HG03175 (cell line): Measurements from ENCODE around the gene COL5A2.

Experiments
- ATAC-seq: cut with Tn5 transposase; IDR thresholded peaks from one replicate; pipeline ENCODE4 v1.9.1; 2021; ENCODE audit warnings: mild to moderate bottlenecking, moderate library complexity; ENCODE audit not compliant: unreplicated experiment

The COL5A2 gene

DNA sequence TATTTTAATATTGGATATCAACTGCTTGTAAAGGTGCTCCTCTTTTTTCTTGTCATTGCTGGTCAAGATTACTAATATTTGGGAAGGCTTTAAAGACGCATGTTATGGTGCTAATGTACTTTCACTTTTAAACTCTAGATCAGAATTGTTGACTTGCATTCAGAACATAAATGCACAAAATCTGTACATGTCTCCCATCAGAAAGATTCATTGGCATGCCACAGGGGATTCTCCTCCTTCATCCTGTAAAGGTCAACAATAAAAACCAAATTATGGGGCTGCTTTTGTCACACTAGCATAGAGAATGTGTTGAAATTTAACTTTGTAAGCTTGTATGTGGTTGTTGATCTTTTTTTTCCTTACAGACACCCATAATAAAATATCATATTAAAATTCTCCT lies 167.2 kb downstream of the COL5A2 start:
- no peak for ATAC-seq

DNA sequence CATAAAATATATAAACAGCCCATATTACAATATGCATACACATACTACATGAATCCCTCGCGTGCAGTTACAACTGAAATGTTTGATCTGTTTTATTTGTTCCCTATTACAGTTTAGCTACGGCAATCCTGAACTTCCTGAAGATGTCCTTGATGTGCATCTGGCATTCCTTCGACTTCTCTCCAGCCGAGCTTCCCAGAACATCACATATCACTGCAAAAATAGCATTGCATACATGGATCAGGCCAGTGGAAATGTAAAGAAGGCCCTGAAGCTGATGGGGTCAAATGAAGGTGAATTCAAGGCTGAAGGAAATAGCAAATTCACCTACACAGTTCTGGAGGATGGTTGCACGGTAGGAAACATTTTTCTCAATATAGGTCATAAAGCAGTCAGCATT lies 169.0 kb downstream of the COL5A2 start:
- no peak for ATAC-seq

DNA sequence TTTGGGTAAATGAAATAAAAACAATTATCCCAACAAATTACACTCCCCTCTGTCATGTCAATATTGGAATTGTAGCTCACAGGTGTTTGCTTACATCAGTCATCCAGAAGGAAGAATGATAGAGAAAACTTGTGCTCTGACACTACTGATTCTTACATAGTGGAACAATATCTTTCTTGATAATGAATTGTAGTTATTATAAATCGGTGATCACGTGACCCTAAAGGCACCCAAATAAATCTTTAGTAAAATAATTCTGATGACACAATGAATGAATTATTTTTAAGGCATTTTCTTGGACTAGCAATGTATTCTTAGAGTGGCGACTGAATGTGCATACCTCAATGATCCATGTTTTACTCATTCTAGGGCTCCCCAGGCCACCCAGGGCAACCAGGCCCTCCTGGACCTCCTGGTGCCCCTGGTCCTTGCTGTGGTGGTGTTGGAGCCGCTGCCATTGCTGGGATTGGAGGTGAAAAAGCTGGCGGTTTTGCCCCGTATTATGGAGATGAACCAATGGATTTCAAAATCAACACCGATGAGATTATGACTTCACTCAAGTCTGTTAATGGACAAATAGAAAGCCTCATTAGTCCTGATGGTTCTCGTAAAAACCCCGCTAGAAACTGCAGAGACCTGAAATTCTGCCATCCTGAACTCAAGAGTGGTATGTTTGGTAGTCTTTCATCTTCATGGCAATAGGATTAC lies 170.9 kb downstream of the COL5A2 start:
- ATAC-seq = no peak

DNA sequence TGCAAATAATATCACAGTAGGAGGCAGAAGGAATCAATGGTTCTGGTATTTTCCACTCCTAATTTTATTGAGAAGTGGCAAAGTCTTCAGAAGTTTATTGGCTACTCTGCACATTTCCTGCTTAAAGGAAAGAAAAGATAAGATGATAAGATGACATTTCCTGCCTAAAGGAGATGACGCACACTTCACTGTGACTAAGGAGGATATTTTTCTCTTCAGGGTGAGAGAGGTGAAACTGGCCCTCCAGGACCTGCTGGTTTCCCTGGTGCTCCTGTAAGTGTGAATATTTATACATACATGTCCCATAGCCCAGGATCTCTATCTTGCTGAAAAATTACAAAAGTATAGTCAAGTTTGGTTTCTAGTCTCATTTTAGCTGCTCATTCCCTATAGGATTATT lies 177.5 kb downstream of the COL5A2 start:
- no peak for ATAC-seq

DNA sequence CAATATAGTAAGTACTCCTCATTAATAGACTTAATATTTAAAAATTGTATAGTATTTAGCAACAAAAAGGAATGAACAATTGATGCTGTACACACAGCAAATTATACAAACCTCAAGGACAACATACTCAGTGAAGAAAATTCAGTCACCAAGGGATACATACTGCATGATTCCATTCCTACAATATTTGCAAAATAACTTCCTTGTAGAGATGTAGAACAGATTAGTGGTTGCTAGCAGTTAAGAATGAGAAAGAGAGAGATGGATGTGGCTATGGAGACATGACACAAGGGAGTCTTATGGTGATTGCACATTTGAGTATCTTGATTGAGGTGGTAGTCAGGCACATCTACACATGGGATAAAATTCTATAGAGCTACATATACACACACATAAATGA lies 179.3 kb downstream of the COL5A2 start:
- no peak for ATAC-seq

DNA sequence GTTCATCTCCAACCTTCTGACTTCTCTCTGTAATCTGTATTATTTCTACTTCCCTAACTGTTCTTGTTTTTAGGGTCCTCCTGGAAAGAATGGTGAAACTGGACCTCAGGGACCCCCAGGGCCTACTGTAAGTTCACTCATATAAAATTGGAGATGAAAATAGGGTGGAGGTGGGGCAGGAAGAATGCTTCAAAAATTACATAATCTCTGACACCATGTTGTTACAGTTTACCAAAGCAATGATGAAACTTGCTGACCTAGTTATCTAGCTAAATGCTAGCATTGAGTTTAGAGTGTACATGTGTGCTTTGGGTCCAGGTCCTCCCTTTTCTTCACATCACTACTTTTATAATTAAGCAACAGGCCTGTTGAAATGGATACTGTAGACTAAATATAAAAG lies 182.3 kb downstream of the COL5A2 start:
- ATAC-seq = no peak

DNA sequence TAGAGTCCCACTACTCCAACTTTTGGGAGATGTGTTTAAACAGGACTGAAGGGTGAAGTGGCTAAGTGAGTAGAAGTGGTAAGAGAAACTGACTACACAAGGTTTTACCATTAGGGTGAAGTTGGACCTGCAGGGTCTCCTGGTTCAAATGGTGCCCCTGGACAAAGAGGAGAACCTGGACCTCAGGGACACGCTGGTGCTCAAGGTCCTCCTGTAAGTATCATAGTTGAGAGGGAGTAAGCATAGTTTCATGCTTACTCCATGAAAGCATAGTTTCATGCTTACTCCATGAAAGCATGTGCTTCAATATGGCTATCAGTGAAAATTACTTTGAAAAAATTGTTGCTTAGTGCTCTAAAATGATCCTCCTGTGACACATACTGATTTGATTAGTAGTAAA lies 186.3 kb downstream of the COL5A2 start:
- ATAC-seq = no peak

DNA sequence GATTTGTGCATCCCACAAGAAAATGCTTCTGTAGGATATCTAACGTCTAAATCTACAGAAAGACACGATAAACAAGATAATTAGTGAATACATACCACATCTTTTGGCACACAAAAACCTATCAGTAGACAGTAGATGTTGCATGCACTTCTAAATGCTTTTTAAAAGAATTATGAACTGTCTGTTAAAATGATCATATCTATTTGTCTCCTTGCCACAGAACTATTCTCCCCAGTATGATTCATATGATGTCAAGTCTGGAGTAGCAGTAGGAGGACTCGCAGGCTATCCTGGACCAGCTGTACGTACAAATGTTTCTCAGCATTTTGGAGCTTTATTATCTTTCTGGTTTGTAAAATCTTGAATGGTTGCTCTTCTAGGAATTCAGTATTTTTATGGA lies 192.7 kb downstream of the COL5A2 start:
- ATAC-seq = no peak

DNA sequence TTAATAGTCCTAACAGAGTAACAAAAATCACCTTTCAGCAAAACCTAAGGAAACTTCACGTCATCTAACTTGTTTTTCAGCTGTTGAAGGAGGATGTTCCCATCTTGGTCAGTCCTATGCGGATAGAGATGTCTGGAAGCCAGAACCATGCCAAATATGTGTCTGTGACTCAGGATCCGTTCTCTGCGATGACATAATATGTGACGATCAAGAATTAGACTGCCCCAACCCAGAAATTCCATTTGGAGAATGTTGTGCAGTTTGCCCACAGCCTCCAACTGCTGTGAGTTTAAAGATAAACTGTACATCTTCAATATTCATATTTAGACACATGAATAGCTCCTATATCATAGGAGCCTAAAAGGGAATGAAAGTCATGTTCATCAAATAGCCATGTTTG lies 194.9 kb downstream of the COL5A2 start:
- ATAC-seq = no peak

DNA sequence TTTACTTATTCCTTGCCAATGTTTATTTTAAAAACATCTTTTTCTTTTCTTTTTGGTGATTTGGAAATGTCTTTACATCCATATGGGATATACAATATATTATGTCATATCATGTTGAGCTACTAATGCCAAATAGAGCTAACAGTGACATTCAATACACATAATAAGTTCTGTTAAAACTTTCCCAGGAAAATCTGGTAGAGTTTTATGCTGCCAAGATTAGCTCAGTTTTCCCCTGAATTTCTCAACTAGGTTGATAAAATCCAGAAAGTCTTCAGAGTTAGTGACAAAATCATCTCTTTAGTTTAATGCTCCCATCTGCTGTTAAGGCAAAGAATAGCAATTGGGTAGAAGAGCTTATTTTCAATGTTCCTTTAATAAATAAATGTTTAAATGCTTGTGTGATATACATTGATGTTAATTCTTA lies 195.5 kb downstream of the COL5A2 start:
- ATAC-seq = no peak

DNA sequence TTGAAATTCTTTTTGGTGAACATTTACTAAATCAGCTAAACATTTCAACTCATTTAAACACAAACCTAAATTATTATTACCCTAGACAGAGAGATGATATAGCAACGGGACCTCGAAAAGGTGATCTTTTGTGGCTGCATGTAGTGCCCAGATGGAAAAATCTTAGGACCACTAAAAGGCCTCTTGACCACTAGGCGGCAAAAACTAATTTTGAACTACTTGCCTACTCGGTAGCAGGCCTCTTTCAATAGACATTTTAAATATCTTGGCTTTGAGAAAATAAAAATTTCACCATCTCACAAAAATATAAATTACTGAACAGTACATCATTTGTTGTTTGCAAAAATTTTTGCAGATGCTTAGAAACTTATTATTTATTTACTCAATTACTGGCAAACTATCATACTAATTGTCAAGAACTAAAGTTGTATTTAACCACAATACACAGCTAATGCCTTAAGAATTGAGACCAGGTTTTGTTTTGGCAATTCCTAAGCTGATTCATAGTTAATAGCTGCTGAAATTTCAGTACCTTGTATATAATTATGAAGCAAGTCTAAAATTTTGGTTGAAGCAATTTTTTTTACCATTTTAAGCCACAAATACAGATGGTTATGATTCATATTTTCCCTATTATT lies 196.0 kb downstream of the COL5A2 start:
- ATAC-seq = no peak
